Activated T-helper 17 cell treated with anti-CD3 and anti-CD28 coated beads, Interleukin-2, amount 50 U/mL, for 72 hours (primary cell): Measurements from ENCODE around the gene ASAP2. TPM values are rescaled to one million over a fixed set of nuclear protein-coding genes. Genes with fewer than 3 reads are reported as not detected.
"Not testable (repeated sequence)": the region's sequence is repeated elsewhere in the genome, so short reads cannot be mapped to it uniquely, and the experiment has no call there.

Experiments
- ATAC-seq: fragments of 150-1000 bp; cut with Tn5 transposase; replicated peaks from 2 replicates; pipeline ENCODE4 v1.10.0; 2021; ENCODE audit warnings: mild to moderate bottlenecking, moderate library complexity
- H3K27ac Mint-ChIP-seq: one replicate; pipeline ENCODE4 v1.8.0; 2022; ENCODE audit warnings: mixed read lengths
- H3K27me3 Mint-ChIP-seq: one replicate; pipeline ENCODE4 v1.8.0; 2022; ENCODE audit warnings: mixed read lengths
- H3K36me3 Mint-ChIP-seq: one replicate; pipeline ENCODE4 v1.8.0; 2022; ENCODE audit warnings: low read depth, mild to moderate bottlenecking, mixed read lengths
- H3K4me1 Mint-ChIP-seq: one replicate; pipeline ENCODE4 v1.8.0; 2022; ENCODE audit warnings: mixed read lengths
- H3K4me3 Mint-ChIP-seq: one replicate; pipeline ENCODE4 v1.8.0; 2022; ENCODE audit warnings: mild to moderate bottlenecking, mixed read lengths
- H3K9me3 Mint-ChIP-seq: one replicate; pipeline ENCODE4 v1.8.0; 2022; ENCODE audit warnings: mixed read lengths
- total RNA-seq, 2 donors: library from RNA; stranded (reverse); gene quantifications; one replicate each; pipeline ENCODE4 v1.2.3, GENCODE V29; 2022

The ASAP2 gene
- total RNA-seq, 2 donors from 2014 or later = 0.17 to 0.19 TPM

GRCh38 chr2:9390991-9391390 lies 184.4 kb downstream of the ASAP2 start:
- Mint-ChIP-seq H3K9me3 (no peaks in the 10 kb centered on the region), H3K27me3 (no peaks in the 10 kb centered on the region), H3K27ac (no peak overlapping the region), H3K36me3 (no peaks in the 10 kb centered on the region), H3K4me1 (no peaks in the 10 kb centered on the region), H3K4me3 (no peak overlapping the region)
- ATAC-seq = no peak

GRCh38 chr2:9391961-9392720 lies 185.5 kb downstream of the ASAP2 start:
- H3K4me3 Mint-ChIP-seq = no peak overlapping the region
- no peaks in the 10 kb centered on the region for H3K27me3 Mint-ChIP-seq
- no peaks in the 10 kb centered on the region for H3K4me1 Mint-ChIP-seq
- no peaks in the 10 kb centered on the region for H3K36me3 Mint-ChIP-seq
- no peak overlapping the region for H3K27ac Mint-ChIP-seq
- H3K9me3 Mint-ChIP-seq = no peaks in the 10 kb centered on the region
- ATAC-seq = no peak

- no peak overlapping the region for H3K4me3 Mint-ChIP-seq
- no peaks in the 10 kb centered on the region for H3K36me3 Mint-ChIP-seq
- ATAC-seq = no peak
- no peaks in the 10 kb centered on the region for H3K9me3 Mint-ChIP-seq
- H3K27ac Mint-ChIP-seq = no peak overlapping the region
- no peaks in the 10 kb centered on the region for H3K27me3 Mint-ChIP-seq
- no peaks in the 10 kb centered on the region for H3K4me1 Mint-ChIP-seq
These were observed 186.5 kb downstream of the ASAP2 start for GRCh38 chr2:9392898-9393765.

- no peak overlapping the region for H3K27ac Mint-ChIP-seq
- H3K36me3 Mint-ChIP-seq = no peaks in the 10 kb centered on the region
- no peak overlapping the region for H3K4me3 Mint-ChIP-seq
- no peaks in the 10 kb centered on the region for H3K27me3 Mint-ChIP-seq
- no peaks in the 10 kb centered on the region for H3K4me1 Mint-ChIP-seq
- H3K9me3 Mint-ChIP-seq = no peaks in the 10 kb centered on the region
- no peak for ATAC-seq
These were observed 188.2 kb downstream of the ASAP2 start for GRCh38 chr2:9394816-9395215.

GRCh38 chr2:9397201-9397600 lies 190.6 kb downstream of the ASAP2 start:
- H3K36me3 Mint-ChIP-seq = no peaks in the 10 kb centered on the region
- no peak for ATAC-seq
- no peak overlapping the region for H3K4me3 Mint-ChIP-seq
- no peaks in the 10 kb centered on the region for H3K9me3 Mint-ChIP-seq
- no peaks in the 10 kb centered on the region for H3K27me3 Mint-ChIP-seq
- peaks cover 4% of the 10 kb centered on the region for H3K4me1 Mint-ChIP-seq
- H3K27ac Mint-ChIP-seq = no peak overlapping the region

GRCh38 chr2:9398251-9398650 lies 191.6 kb downstream of the ASAP2 start:
- ATAC-seq = not testable (repeated sequence)

GRCh38 chr2:9398881-9399780 lies 192.5 kb downstream of the ASAP2 start:
- Mint-ChIP-seq H3K27ac (no peak overlapping the region), H3K36me3 (no peaks in the 10 kb centered on the region), H3K4me1 (peaks cover 4% of the 10 kb centered on the region), H3K27me3 (no peaks in the 10 kb centered on the region), H3K4me3 (no peak overlapping the region), H3K9me3 (no peaks in the 10 kb centered on the region)
- no peak for ATAC-seq

More at GRCh38 chr2:9398251-9398650, 191.6 kb downstream of the ASAP2 start:
- not testable (repeated sequence) for H3K27me3 Mint-ChIP-seq, H3K4me3 Mint-ChIP-seq, H3K4me1 Mint-ChIP-seq, H3K27ac Mint-ChIP-seq, H3K36me3 Mint-ChIP-seq, H3K9me3 Mint-ChIP-seq

GRCh38 chr2:9400268-9401058 lies 193.9 kb downstream of the ASAP2 start:
- H3K27me3 Mint-ChIP-seq = no peaks in the 10 kb centered on the region
- no peaks in the 10 kb centered on the region for H3K9me3 Mint-ChIP-seq
- H3K27ac Mint-ChIP-seq = peak overlapping the region; percentile 77
- H3K4me1 Mint-ChIP-seq = peaks cover 4% of the 10 kb centered on the region
- no peak overlapping the region for H3K4me3 Mint-ChIP-seq
- no peaks in the 10 kb centered on the region for H3K36me3 Mint-ChIP-seq
- ATAC-seq = no peak

GRCh38 chr2:9401059-9401547 lies 194.5 kb downstream of the ASAP2 start:
- no peak overlapping the region for H3K4me3 Mint-ChIP-seq
- ATAC-seq = no peak
- H3K36me3 Mint-ChIP-seq = no peaks in the 10 kb centered on the region
- peaks cover 4% of the 10 kb centered on the region for H3K4me1 Mint-ChIP-seq
- H3K27ac Mint-ChIP-seq = peak overlapping the region; percentile 77
- H3K27me3 Mint-ChIP-seq = no peaks in the 10 kb centered on the region
- no peaks in the 10 kb centered on the region for H3K9me3 Mint-ChIP-seq

GRCh38 chr2:9401646-9402371 lies 195.2 kb downstream of the ASAP2 start:
- no peaks in the 10 kb centered on the region for H3K9me3 Mint-ChIP-seq
- no peak overlapping the region for H3K27ac Mint-ChIP-seq
- H3K36me3 Mint-ChIP-seq = peaks cover 4% of the 10 kb centered on the region
- H3K4me3 Mint-ChIP-seq = no peak overlapping the region
- no peaks in the 10 kb centered on the region for H3K27me3 Mint-ChIP-seq
- ATAC-seq = no peak
- H3K4me1 Mint-ChIP-seq = peaks cover 4% of the 10 kb centered on the region

GRCh38 chr2:9403924-9404323 lies 197.3 kb downstream of the ASAP2 start:
- no peak for ATAC-seq
- H3K4me1 Mint-ChIP-seq = peaks cover 4% of the 10 kb centered on the region
- no peaks in the 10 kb centered on the region for H3K9me3 Mint-ChIP-seq
- no peak overlapping the region for H3K4me3 Mint-ChIP-seq
- H3K27ac Mint-ChIP-seq = no peak overlapping the region
- peaks cover 25% of the 10 kb centered on the region for H3K36me3 Mint-ChIP-seq
- H3K27me3 Mint-ChIP-seq = no peaks in the 10 kb centered on the region

- Mint-ChIP-seq H3K9me3 (no peaks in the 10 kb centered on the region), H3K4me3 (no peak overlapping the region), H3K36me3 (peaks cover 30% of the 10 kb centered on the region), H3K27ac (no peak overlapping the region), H3K4me1 (peaks cover 4% of the 10 kb centered on the region), H3K27me3 (no peaks in the 10 kb centered on the region)
- no peak for ATAC-seq
These were observed 197.8 kb downstream of the ASAP2 start for GRCh38 chr2:9404451-9404850.

- H3K27ac Mint-ChIP-seq = no peak overlapping the region
These were observed 199.0 kb downstream of the ASAP2 start for GRCh38 chr2:9405636-9406035.

More at GRCh38 chr2:9405636-9406035, 199.0 kb downstream of the ASAP2 start:
- ATAC-seq = no peak
- Mint-ChIP-seq H3K4me3 (no peak overlapping the region), H3K9me3 (no peaks in the 10 kb centered on the region), H3K4me1 (peaks cover under 1% of the 10 kb centered on the region), H3K36me3 (peaks cover 42% of the 10 kb centered on the region), H3K27me3 (no peaks in the 10 kb centered on the region)
